Liver (tissue), 2 donors: Measurements from ENCODE around the gene GAL3ST3.

Experiments used
- GABPA ChIP-seq, 2 donors: IDR thresholded peaks in 1 of 2; conservative IDR thresholded peaks in 1 of 2; 2 replicates each; pipeline ENCODE4 v1.6.1; 2016; ENCODE audit warnings: antibody characterized with exemption in 2 of 2, mild to moderate bottlenecking in 1 of 2, moderate library complexity in 1 of 2
- MAX ChIP-seq: IDR thresholded peaks from 2 replicates; pipeline ENCODE4 v1.6.1; 2016; ENCODE audit warnings: antibody characterized with exemption
- SP1 ChIP-seq: IDR thresholded peaks from 2 replicates; pipeline ENCODE4 v1.6.1; 2018; ENCODE audit warnings: antibody characterized with exemption, mild to moderate bottlenecking
- donor health status: healthy.

- TF ChIP-seq SP1 (no peak), MAX (no peak), GABPA (IDR thresholded peaks at IDR 0.05 in 1 of 2, conservative IDR thresholded peaks at IDR 0.05 in 1 of 2) (no peak)
Observed at GRCh38 chr11:66007201-66007634, 41.7 kb downstream of the GAL3ST3 start.
